Measurements from ENCODE around the gene CMTM2.
A peak's percentile ranks its signal among the peaks of the same experiment; 100 is the strongest.
"Not testable (repeated sequence)": the region's sequence is repeated elsewhere in the genome, so short reads cannot be mapped to it uniquely, and the experiment has no call there.

CMTM2 gene

GRCh38 chr16:66581246-66581952 lies 2.1 kb downstream of the CMTM2 start:
- DNase-seq (ENCODE audit: low read depth in 2 of 3, low spot score in 2 of 3): no peak

- DNase-seq (ENCODE audit: low read depth in 2 of 3, low spot score in 2 of 3): no peak
These were observed 6.4 kb downstream of the CMTM2 start for GRCh38 chr16:66585481-66586239.

GRCh38 chr16:66587881-66588600 lies 8.8 kb downstream of the CMTM2 start:
- no peak for DNase-seq (ENCODE audit: low read depth in 2 of 3, low spot score in 2 of 3)

- no peak for DNase-seq (ENCODE audit: low read depth in 2 of 3, low spot score in 2 of 3)
These were observed 9.9 kb downstream of the CMTM2 start for GRCh38 chr16:66588981-66589713.

GRCh38 chr16:66590322-66590721 lies 11.1 kb downstream of the CMTM2 start:
- no peak for DNase-seq (ENCODE audit: low read depth in 2 of 3, low spot score in 2 of 3)

GRCh38 chr16:66591018-66591417 lies 11.8 kb downstream of the CMTM2 start:
- no peak for DNase-seq (ENCODE audit: low read depth in 2 of 3, low spot score in 2 of 3)

GRCh38 chr16:66592241-66592640 lies 13.0 kb downstream of the CMTM2 start:
- no peak for DNase-seq (ENCODE audit: low read depth in 2 of 3, low spot score in 2 of 3)

- DNase-seq (ENCODE audit: low read depth in 2 of 3, low spot score in 2 of 3): no peak
These were observed 13.6 kb downstream of the CMTM2 start for GRCh38 chr16:66592814-66593213.

- no peak for DNase-seq (ENCODE audit: low read depth in 2 of 3, low spot score in 2 of 3)
These were observed 15.5 kb downstream of the CMTM2 start for GRCh38 chr16:66594739-66595138.

- DNase-seq (ENCODE audit: low read depth in 2 of 3, low spot score in 2 of 3): not testable (repeated sequence)
These were observed 17.3 kb downstream of the CMTM2 start for GRCh38 chr16:66596559-66596958.

- no peak for DNase-seq (ENCODE audit: low read depth in 2 of 3, low spot score in 2 of 3)
These were observed 18.0 kb downstream of the CMTM2 start for GRCh38 chr16:66596986-66597848.

- DNase-seq (ENCODE audit: low read depth in 2 of 3, low spot score in 2 of 3): no peak
These were observed 18.8 kb downstream of the CMTM2 start for GRCh38 chr16:66598111-66598510.

GRCh38 chr16:66599726-66600125 lies 20.5 kb downstream of the CMTM2 start:
- no peak for DNase-seq (ENCODE audit: low read depth in 2 of 3, low spot score in 2 of 3)

- DNase-seq (ENCODE audit: low read depth in 2 of 3, low spot score in 2 of 3): no peak
These were observed 21.2 kb downstream of the CMTM2 start for GRCh38 chr16:66600477-66600876.

GRCh38 chr16:66601471-66601870 lies 22.2 kb downstream of the CMTM2 start:
- no peak for DNase-seq (ENCODE audit: low read depth in 2 of 3, low spot score in 2 of 3)

GRCh38 chr16:66603537-66604375 lies 24.5 kb downstream of the CMTM2 start:
- peak; percentile 36 to 55 (median 48) for DNase-seq (ENCODE audit: low read depth in 2 of 3, low spot score in 2 of 3)

GRCh38 chr16:66604376-66605176 lies 25.3 kb downstream of the CMTM2 start, which contains the start of gene CMTM3:
Gene CMTM3, plus strand, starts transcription at chr16:66604704. Its CDS starts 102 bp downstream, at chr16:66604806.
- DNase-seq (ENCODE audit: low read depth in 2 of 3, low spot score in 2 of 3): peak; percentile 45 to 81 (median 63)

- DNase-seq (ENCODE audit: low read depth in 2 of 3, low spot score in 2 of 3): no peak
These were observed 26.1 kb downstream of the CMTM2 start for GRCh38 chr16:66605177-66605978.

All from activated CD8-positive, alpha-beta memory T cell treated with anti-CD3 and anti-CD28 coated beads for 48 hours (primary cell).